Retinal pigment epithelial cell (primary cell): ENCODE results near the gene VAPB.
A peak's percentile ranks its signal among the peaks of the same experiment; 100 is the strongest.

Source experiments
- DNase-seq: peaks from one replicate; pipeline ENCODE4 v3.0.0-alpha.2; 2010; ENCODE audit warnings: low read depth
- H3K4me3 ChIP-seq: 2 replicates; pipeline ENCODE4 v1.5.1; 2011; ENCODE audit warnings: mild to moderate bottlenecking, low read length, control low read depth, moderate library complexity
- CTCF ChIP-seq: conservative IDR thresholded peaks from 2 replicates; pipeline ENCODE4 v1.5.1; 2011; ENCODE audit warnings: low read depth, low read length, control low read depth, inconsistent platforms

The VAPB gene

DNA sequence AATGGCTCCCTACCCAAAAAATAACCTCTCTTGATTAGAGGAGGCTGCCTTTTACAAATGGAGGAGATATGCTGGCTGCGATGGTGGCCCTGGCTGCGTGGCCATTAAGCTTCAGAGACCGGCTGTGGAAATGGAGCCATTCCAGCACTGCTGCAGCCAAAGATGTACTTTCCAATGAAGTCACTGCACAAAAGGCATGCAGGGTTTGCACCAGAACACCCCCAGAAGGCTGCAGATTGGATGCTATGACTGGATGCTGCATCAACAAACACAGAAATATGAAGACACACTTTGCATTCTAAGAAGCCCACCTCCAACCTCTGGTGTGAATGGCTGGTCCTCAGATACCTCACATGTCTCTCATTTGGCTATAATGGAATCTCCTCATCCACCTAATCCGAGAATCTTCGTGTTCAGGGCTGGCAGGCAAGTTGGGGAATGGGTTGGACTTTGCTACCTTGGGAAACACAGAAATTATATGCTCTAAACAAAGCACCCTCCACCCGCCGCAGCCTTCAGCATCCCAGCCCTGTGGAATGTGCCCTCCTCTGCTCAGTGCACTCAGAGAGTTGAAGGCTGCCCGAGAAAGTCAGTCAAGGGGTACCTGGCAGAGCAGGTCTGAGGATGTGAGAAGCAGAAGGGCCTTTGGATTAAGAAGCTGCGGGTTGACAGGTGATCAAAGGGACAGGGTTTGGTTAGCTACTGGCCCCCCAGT, 90.9 kb downstream of the VAPB start:
- TF ChIP-seq CTCF, result no peak
- no peak overlapping the region for H3K4me3 ChIP-seq
- no peak for DNase-seq

- no peak overlapping the region for H3K4me3 ChIP-seq
- no peak for TF ChIP-seq CTCF
- DNase-seq, result no peak
Observed at GRCh38 chr20:58480551-58481336, 91.7 kb downstream of the VAPB start.

DNA sequence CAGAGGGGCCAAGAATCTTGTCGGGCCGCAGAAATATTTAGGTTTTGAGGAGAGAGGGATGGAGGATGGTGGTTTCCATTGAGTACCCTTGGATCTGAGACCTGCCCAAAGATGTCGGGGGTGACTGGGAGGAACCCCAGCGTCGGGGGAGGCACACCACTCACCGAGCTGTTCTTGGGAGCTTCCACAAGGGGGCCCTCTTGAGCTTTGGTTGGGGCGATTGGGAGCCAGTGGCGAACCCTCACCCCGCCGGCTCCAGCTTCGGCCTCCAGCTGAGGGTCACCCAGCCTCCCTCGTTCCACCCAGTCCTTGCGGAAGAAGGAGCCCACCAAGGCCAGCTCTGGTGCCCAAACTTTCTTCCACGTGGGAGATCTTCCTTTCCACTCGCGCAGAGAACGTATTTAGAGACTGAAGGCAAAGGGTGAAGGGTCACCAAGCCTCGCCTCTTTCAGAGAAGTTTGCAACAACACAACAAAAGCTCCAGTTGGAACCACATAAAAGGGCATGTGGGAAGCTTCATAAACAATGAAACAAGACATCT, 92.5 kb downstream of the VAPB start:
- no peak for DNase-seq
- TF ChIP-seq CTCF, result peak; percentile 69
- H3K4me3 ChIP-seq, result no peak overlapping the region

GRCh38 chr20:58482416-58482815, 93.4 kb downstream of the VAPB start:
- no peak overlapping the region for H3K4me3 ChIP-seq
- TF ChIP-seq CTCF, result no peak
- no peak for DNase-seq

DNA sequence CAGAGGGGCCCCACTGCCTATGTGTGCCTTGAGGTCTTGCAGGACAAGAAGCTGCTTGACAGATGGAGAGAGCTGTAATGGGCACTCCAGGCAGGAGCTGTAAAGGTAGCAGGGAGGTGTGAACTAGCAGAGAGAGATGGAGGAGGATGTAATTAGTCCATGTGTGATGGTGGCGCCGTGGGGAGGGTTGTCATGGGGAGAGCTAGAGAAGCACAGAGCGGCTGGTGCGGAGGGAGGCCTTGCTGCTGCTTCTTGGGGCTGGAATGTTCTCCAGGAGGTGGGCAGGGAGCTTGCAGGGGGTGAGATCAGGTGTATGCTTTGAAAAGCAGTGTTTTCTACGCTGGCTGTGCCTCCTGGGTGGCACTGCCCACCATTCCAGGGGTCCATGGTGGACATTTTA, 94.0 kb downstream of the VAPB start:
- TF ChIP-seq CTCF, result no peak
- no peak for DNase-seq
- H3K4me3 ChIP-seq, result no peak overlapping the region

DNA sequence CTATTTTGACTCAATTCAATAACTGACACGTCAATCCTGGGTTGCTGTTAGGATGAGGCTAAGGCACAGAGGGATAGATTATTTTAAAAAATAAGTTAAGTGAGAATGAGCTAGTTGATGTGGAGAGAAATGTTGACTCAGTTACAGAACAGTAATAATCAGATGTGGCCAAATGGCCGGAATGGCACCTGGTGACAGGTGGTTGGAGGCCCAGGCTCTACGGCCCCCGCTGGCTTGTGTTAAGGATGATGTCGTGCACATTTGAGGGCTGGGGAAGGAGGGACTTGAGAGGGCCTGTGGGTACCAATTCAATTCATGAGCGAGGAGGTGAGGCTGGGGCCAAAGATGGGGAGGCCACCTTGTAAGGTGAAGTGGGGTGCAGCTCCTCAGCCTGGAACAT, 94.4 kb downstream of the VAPB start:
- DNase-seq, result no peak
- TF ChIP-seq CTCF, result no peak
- no peak overlapping the region for H3K4me3 ChIP-seq

- TF ChIP-seq CTCF, result no peak
- no peak overlapping the region for H3K4me3 ChIP-seq
- DNase-seq, result no peak
Observed at GRCh38 chr20:58485393-58485792, 96.4 kb downstream of the VAPB start.
